Upper lobe of left lung (tissue), 4 donors: ENCODE data around the gene PPIP5K1.

Experiments used
- EP300 ChIP-seq, 4 donors: sonication (generic); formaldehyde crosslinking; IDR thresholded peaks; one replicate each; pipeline ENCODE4 v1.5.1; 2017; ENCODE audit warnings: antibody characterized with exemption in 4 of 4, control low read depth in 2 of 4
- POLR2A ChIP-seq, 4 donors: fragments of 450-650 bp; IDR thresholded peaks; one replicate each; pipeline ENCODE4 v1.5.1; 2016 to 2017; ENCODE audit warnings: antibody characterized with exemption in 4 of 4, mild to moderate bottlenecking in 2 of 4
- POLR2AphosphoS5 ChIP-seq, 2 donors: sonication (generic); formaldehyde crosslinking; IDR thresholded peaks; one replicate each; pipeline ENCODE4 v1.5.1; 2017; ENCODE audit warnings: antibody characterized with exemption in 2 of 2
- TF ChIP-seq, protein P1 (sequence below), 6 experiments: fragments of 450-650 bp in 4 of 6; fragments of 200-600 bp in 2 of 6; sonication (generic) in 2 of 6; IDR thresholded peaks; one replicate each; pipeline ENCODE4 v1.5.1; 2016 to 2019; ENCODE audit warnings: antibody characterized with exemption in 6 of 6

DNA sequence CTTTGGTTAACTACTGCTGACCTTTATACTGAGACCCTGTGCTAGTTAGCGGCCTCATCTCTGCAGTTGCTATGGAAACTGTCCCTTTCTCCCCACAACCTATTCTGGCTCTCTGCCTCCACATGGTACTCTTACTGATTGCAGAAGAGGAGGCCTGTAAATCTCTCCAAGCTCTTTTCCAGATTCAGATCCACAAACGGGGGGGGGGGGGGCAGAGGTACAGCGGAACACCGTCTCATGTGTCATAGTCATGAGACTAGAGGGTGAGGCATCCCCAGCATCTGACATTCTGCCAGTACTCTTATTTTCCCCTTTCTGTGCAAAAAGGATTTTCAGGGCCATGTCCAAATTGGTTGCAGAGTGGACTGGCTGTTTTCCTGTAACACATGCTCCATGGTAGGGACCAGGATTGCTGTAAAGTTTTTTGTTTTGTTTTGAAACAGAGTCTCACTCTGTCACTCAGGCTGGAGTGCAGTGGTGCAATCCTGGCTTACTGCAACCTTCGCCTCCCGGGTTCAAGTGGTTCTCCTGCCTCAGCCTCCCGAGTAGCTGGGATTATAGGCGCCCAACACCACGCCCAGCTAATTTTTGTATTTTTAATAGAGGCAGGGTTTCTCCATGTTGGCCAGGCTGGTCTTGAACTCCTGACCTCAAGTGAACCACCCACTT, 80.9 kb downstream of the PPIP5K1 start:
- TF ChIP-seq POLR2A (IDR thresholded peaks at IDR 0.05) (no peak), POLR2AphosphoS5 (IDR thresholded peaks at IDR 0.05) (no peak), EP300 (IDR thresholded peaks at IDR 0.05) (no peak)
- TF ChIP-seq, protein P1, sequence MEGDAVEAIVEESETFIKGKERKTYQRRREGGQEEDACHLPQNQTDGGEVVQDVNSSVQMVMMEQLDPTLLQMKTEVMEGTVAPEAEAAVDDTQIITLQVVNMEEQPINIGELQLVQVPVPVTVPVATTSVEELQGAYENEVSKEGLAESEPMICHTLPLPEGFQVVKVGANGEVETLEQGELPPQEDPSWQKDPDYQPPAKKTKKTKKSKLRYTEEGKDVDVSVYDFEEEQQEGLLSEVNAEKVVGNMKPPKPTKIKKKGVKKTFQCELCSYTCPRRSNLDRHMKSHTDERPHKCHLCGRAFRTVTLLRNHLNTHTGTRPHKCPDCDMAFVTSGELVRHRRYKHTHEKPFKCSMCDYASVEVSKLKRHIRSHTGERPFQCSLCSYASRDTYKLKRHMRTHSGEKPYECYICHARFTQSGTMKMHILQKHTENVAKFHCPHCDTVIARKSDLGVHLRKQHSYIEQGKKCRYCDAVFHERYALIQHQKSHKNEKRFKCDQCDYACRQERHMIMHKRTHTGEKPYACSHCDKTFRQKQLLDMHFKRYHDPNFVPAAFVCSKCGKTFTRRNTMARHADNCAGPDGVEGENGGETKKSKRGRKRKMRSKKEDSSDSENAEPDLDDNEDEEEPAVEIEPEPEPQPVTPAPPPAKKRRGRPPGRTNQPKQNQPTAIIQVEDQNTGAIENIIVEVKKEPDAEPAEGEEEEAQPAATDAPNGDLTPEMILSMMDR (IDR thresholded peaks at IDR 0.05), result no peak
